HT1080 (cell line): ENCODE measurements around the gene SGIP1. TPM values are rescaled to one million over a fixed set of nuclear protein-coding genes. Genes with fewer than 3 reads are reported as not detected.

ENCODE experiments used
- DNase-seq: peaks from one replicate; pipeline ENCODE4 v3.0.0-alpha.2; 2015; ENCODE audit warnings: low read depth
- total RNA-seq: library from RNA; depleted of rRNA; stranded (reverse); fragments of >200 nt; shearing (Covaris generic); gene quantifications from 2 replicates; pipeline ENCODE4 v1.2.3, GENCODE V29; 2014

Gene SGIP1
- total RNA-seq, 1 experiment from 2014 or later, result 0.08 TPM

GRCh38 chr1:66599899-66600737 is 66.2 kb downstream of the SGIP1 start:
- DNase-seq, result no peak

- DNase-seq, result no peak
These were observed 71.6 kb downstream of the SGIP1 start for GRCh38 chr1:66605419-66605997.

DNA sequence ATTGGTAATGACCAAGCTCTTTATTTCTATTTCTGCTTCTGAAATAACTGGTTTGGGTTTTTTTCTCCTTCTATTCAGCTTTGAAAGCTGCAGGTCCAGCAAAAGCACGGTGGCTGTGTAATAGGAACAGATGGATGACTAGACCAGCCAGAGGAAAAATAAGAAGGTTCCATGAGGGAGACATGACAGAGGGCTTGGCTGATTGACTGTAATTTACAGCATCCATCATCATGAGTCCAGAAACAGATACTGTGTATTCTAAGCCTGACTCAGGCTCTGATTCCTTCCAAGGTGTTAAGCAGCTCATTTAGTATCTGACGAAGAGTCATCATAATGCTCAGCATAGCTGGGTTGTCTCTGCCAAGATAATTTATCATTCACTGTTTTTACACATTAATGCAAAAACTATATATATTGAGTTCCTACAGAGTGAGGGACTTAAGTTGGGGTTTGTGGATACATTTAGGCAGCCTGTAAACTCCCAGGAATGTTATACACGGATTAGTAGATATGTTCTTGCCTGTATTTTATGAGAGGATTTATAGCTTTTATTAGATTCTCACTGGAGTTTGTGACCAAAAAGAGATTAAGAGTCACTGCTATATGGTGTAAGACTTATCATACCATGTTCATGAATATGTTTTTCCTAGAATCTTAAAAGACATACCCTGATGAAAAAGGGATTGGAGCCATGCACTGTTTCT is 72.6 kb downstream of the SGIP1 start:
- DNase-seq, result no peak

DNA sequence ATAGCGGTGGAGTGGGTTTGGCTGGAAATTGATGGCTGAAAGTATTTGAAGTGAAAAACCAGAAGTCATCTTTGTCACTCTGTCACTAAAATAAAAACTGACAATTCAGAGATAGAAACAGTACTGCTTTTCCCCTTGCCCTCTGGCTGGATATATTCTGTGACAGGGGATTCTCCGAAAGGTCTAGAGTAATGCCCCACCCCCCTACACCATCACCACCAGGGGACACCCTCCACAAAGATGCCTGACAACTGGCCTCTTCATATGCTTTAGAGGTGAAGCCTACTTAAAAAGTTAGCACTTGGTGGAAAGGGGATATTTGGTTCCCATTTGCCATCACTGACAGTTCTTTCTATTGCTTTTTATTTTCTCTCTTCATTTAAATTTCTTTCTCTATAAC is 73.5 kb downstream of the SGIP1 start:
- no peak for DNase-seq

DNA sequence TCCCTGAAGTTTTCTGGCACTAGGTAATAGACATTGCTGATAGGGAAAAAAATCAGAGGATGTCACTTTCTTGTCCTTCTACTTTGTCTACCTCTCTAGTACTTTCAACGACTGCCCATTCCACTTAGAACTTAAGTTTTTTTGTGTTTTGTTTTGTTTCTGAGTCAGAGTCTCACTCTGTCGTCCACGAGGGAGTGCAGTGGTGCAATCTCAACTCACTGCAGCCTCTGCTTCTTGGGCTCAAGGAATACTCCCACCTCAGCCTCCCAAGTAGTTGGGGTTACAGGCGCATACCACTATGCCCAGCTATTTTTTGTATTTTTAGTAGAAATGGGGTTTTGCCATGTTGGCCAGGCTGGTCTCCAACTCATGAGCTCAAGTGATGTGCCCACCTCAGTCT is 79.2 kb downstream of the SGIP1 start:
- peak; percentile 4 for DNase-seq

- no peak for DNase-seq
These were observed 83.6 kb downstream of the SGIP1 start for GRCh38 chr1:66617362-66618184.

- no peak for DNase-seq
These were observed 84.4 kb downstream of the SGIP1 start for GRCh38 chr1:66618390-66618789.

GRCh38 chr1:66623812-66624211 is 89.9 kb downstream of the SGIP1 start:
- peak; percentile 70 for DNase-seq

GRCh38 chr1:66624412-66625060 is 90.6 kb downstream of the SGIP1 start:
- peak; percentile 78 for DNase-seq

DNA sequence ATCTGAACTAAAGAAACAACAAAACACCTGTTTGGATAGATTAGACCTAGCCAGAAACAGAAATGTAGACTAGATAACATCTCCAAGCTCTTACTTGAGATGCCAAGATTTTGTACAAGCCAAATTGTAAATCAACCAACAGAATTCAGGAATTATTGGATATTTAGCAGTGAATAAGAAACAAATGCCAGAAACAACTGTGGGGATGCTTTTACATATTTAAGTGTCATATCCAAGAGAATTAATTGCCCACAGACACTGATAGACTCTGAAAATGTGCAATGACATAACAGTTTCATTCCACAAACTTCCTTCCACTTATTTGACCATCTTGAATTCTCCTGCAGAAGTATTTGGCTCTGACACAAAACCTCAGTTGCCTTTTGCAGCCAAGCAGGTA is 92.3 kb downstream of the SGIP1 start:
- DNase-seq, result no peak

- no peak for DNase-seq
These were observed 95.0 kb downstream of the SGIP1 start for GRCh38 chr1:66628926-66629325.

- no peak for DNase-seq
These were observed 99.2 kb downstream of the SGIP1 start for GRCh38 chr1:66633159-66633558.

- DNase-seq, result no peak
These were observed 103.2 kb downstream of the SGIP1 start for GRCh38 chr1:66637146-66637545.

- DNase-seq, result peak; percentile 11
These were observed 108.0 kb downstream of the SGIP1 start for GRCh38 chr1:66641891-66642473.

- peak; percentile 33 for DNase-seq
These were observed 109.0 kb downstream of the SGIP1 start for GRCh38 chr1:66642992-66643391.

DNA sequence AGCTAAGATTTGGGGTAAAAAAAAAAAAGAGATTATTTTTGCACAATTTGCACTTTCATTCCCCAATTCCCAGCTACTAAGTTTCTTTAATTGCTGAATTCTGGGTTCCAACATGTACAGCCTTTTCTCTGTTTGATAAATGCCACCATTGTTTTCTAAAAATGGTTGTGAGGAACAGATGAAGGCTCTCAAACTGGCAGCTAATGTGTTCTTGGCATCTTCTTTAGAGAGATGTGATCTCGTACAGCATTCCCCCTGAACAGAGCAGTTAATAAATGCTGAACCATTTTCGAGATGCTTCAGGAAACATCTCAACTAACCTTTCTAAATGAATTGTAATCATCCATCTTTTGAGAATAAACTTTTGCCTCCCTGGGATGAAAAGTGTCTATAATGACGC is 110.4 kb downstream of the SGIP1 start:
- no peak for DNase-seq

GRCh38 chr1:66648901-66649595 is 115.1 kb downstream of the SGIP1 start:
- no peak for DNase-seq

DNA sequence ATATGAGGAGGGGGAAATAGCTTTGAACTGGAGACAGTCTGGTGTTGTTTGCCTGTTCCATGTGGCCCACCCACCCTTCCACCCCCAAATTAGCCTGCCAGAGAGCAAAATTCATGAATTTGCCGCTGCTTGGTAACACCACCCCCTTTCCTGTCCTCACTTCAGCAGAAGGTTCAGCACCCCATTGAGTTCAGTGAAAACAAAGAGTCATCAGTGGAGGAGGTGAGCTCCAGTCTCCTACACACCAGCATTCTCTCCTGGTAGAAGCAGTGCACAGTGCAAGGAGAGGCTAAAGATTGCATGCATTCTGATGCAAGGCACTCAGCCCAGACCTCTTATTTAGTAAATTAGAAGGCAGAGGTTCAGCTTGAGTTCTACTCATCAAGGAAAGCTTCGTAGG is 118.6 kb downstream of the SGIP1 start:
- peak; percentile 12 for DNase-seq

GRCh38 chr1:66654643-66655042 is 120.7 kb downstream of the SGIP1 start:
- DNase-seq, result no peak

- DNase-seq, result no peak
These were observed 137.5 kb downstream of the SGIP1 start for GRCh38 chr1:66671455-66671854.
